DMS153 (cell line): ENCODE data around the gene PPP1R8.
A peak's percentile ranks its signal among the peaks of the same experiment; 100 is the strongest.
"Not testable (repeated sequence)": the region's sequence is repeated elsewhere in the genome, so short reads cannot be mapped to it uniquely, and the experiment has no call there.

Experiments used
- DNase-seq: peaks from one replicate; lab custom pipeline; 2025; lab: John Stamatoyannopoulos, UW

Gene PPP1R8

GRCh38 chr1:27830621-27831440 is at the start of gene PPP1R8:
TSS of gene PPP1R8 (plus strand) at chr1:27830782. CDS start at chr1:27830836, 54 bp downstream.
- DNase-seq = peak; percentile 97

GRCh38 chr1:27782950-27783349 is 47.6 kb upstream of the PPP1R8 start:
- DNase-seq = no peak

- no peak for DNase-seq
Measured at GRCh38 chr1:27784700-27785099, 45.9 kb upstream of the PPP1R8 start.

GRCh38 chr1:27785781-27786455 is 44.7 kb upstream of the PPP1R8 start:
- no peak for DNase-seq

- DNase-seq = no peak
Measured at GRCh38 chr1:27787895-27788294, 42.7 kb upstream of the PPP1R8 start.

GRCh38 chr1:27789540-27790041 is 41.0 kb upstream of the PPP1R8 start:
- DNase-seq = no peak

- DNase-seq = not testable (repeated sequence)
Measured at GRCh38 chr1:27790270-27790669, 40.3 kb upstream of the PPP1R8 start.

GRCh38 chr1:27795601-27796000 is 35.0 kb upstream of the PPP1R8 start:
- no peak for DNase-seq

GRCh38 chr1:27804791-27805190 is 25.8 kb upstream of the PPP1R8 start:
- DNase-seq = no peak

GRCh38 chr1:27806758-27807157 is 23.8 kb upstream of the PPP1R8 start:
- DNase-seq = no peak

- DNase-seq = no peak
Measured at GRCh38 chr1:27807385-27807784, 23.2 kb upstream of the PPP1R8 start.

GRCh38 chr1:27808131-27808530 is 22.5 kb upstream of the PPP1R8 start:
- not testable (repeated sequence) for DNase-seq

GRCh38 chr1:27809883-27810282 is 20.7 kb upstream of the PPP1R8 start:
- no peak for DNase-seq

GRCh38 chr1:27811741-27812500 is 18.7 kb upstream of the PPP1R8 start:
- no peak for DNase-seq

- no peak for DNase-seq
Measured at GRCh38 chr1:27816921-27817630, 13.5 kb upstream of the PPP1R8 start.

- no peak for DNase-seq
Measured at GRCh38 chr1:27821761-27822315, 8.7 kb upstream of the PPP1R8 start.

- no peak for DNase-seq
Measured at GRCh38 chr1:27823784-27824183, 6.8 kb upstream of the PPP1R8 start.

GRCh38 chr1:27824411-27824810 is 6.2 kb upstream of the PPP1R8 start:
- no peak for DNase-seq

- DNase-seq = not testable (repeated sequence)
Measured at GRCh38 chr1:27829339-27829960, 1.1 kb upstream of the PPP1R8 start.

GRCh38 chr1:27831568-27832410 is 1.2 kb downstream of the PPP1R8 start:
- no peak for DNase-seq
